ENCODE data around the gene C9orf72.
"Not testable (repeated sequence)": the region's sequence is repeated elsewhere in the genome, so short reads cannot be mapped to it uniquely, and the experiment has no call there.

Gene C9orf72

GRCh38 chr9:27572918-27573633 lies at the start of gene C9orf72:
Gene C9orf72, minus strand, starts transcription at chr9:27573481. Its CDS starts 6,361 bp downstream, at chr9:27567120.
- DNase-seq (ENCODE audit: low read depth), result no peak

GRCh38 chr9:27622693-27623340 lies 49.5 kb upstream of the C9orf72 start:
- peak; percentile 25 for DNase-seq (ENCODE audit: low read depth)

GRCh38 chr9:27619743-27620142 lies 46.5 kb upstream of the C9orf72 start:
- DNase-seq (ENCODE audit: low read depth), result no peak

GRCh38 chr9:27618066-27618465 lies 44.8 kb upstream of the C9orf72 start:
- DNase-seq (ENCODE audit: low read depth), result no peak

GRCh38 chr9:27614551-27614950 lies 41.3 kb upstream of the C9orf72 start:
- DNase-seq (ENCODE audit: low read depth), result no peak

- DNase-seq (ENCODE audit: low read depth), result not testable (repeated sequence)
Measured at GRCh38 chr9:27612036-27612435, 38.8 kb upstream of the C9orf72 start.

- no peak for DNase-seq (ENCODE audit: low read depth)
Measured at GRCh38 chr9:27610622-27611021, 37.3 kb upstream of the C9orf72 start.

- no peak for DNase-seq (ENCODE audit: low read depth)
Measured at GRCh38 chr9:27602954-27603353, 29.7 kb upstream of the C9orf72 start.

GRCh38 chr9:27602142-27602861 lies 29.0 kb upstream of the C9orf72 start:
- DNase-seq (ENCODE audit: low read depth), result no peak

GRCh38 chr9:27601396-27601795 lies 28.1 kb upstream of the C9orf72 start:
- DNase-seq (ENCODE audit: low read depth), result no peak

- no peak for DNase-seq (ENCODE audit: low read depth)
Measured at GRCh38 chr9:27600256-27600655, 27.0 kb upstream of the C9orf72 start.

- no peak for DNase-seq (ENCODE audit: low read depth)
Measured at GRCh38 chr9:27599870-27600238, 26.6 kb upstream of the C9orf72 start.

GRCh38 chr9:27599102-27599869 lies 26.0 kb upstream of the C9orf72 start:
- DNase-seq (ENCODE audit: low read depth), result no peak

- DNase-seq (ENCODE audit: low read depth), result no peak
Measured at GRCh38 chr9:27595733-27596132, 22.5 kb upstream of the C9orf72 start.

GRCh38 chr9:27591672-27592071 lies 18.4 kb upstream of the C9orf72 start:
- no peak for DNase-seq (ENCODE audit: low read depth)

GRCh38 chr9:27591093-27591492 lies 17.8 kb upstream of the C9orf72 start:
- peak; percentile 4 for DNase-seq (ENCODE audit: low read depth)

GRCh38 chr9:27590651-27591050 lies 17.4 kb upstream of the C9orf72 start:
- peak; percentile 25 for DNase-seq (ENCODE audit: low read depth)

- no peak for DNase-seq (ENCODE audit: low read depth)
Measured at GRCh38 chr9:27589462-27589861, 16.2 kb upstream of the C9orf72 start.

- no peak for DNase-seq (ENCODE audit: low read depth)
Measured at GRCh38 chr9:27586304-27586703, 13.0 kb upstream of the C9orf72 start.

- DNase-seq (ENCODE audit: low read depth), result no peak
Measured at GRCh38 chr9:27584931-27585330, 11.7 kb upstream of the C9orf72 start.

GRCh38 chr9:27582794-27583193 lies 9.5 kb upstream of the C9orf72 start:
- no peak for DNase-seq (ENCODE audit: low read depth)

- no peak for DNase-seq (ENCODE audit: low read depth)
Measured at GRCh38 chr9:27581826-27582225, 8.5 kb upstream of the C9orf72 start.
